ENCODE data around the gene NBPF1. TPM values are rescaled to one million over a fixed set of nuclear protein-coding genes. Genes with fewer than 3 reads are reported as not detected.
"Not testable (repeated sequence)": the region's sequence is repeated elsewhere in the genome, so short reads cannot be mapped to it uniquely, and the experiment has no call there.

The NBPF1 gene
- 10 to 100 TPM; 29.9 to 58.6 TPM for total RNA-seq

- H3K27me3 ChIP-seq (replicated peaks; ENCODE audit: insufficient read depth): no peaks in the 10 kb centered on the region
- TF ChIP-seq POLR2A (IDR thresholded peaks at IDR 0.05): peak; percentile 100
- peak in 1 of 4 experiments; percentile 68 for TF ChIP-seq CTCF (IDR thresholded peaks at IDR 0.05)
- TF ChIP-seq POLR2AphosphoS5 (IDR thresholded peaks at IDR 0.05): peak; percentile 97
- H3K4me1 ChIP-seq (replicated peaks): no peaks in the 10 kb centered on the region
- no peaks in the 10 kb centered on the region for H3K36me3 ChIP-seq
- peak; percentile 99 for DNase-seq (ENCODE audit: low spot score)
- H3K27ac ChIP-seq: peak within 1 kb of the TSS; percentile 76
- no peaks in the 10 kb centered on the region for H3K9me3 ChIP-seq
- intact Hi-C loops (cut with DNase I): no loop called here
- peak within 1 kb of the TSS; percentile 55 to 60 for H3K4me3 ChIP-seq
- under 1% methylated on average over 82 of the region's 82 CpGs for WGBS
Measured at GRCh38 chr1:16613185-16614147, at the start of gene NBPF1. Gene NBPF1 (minus strand): TSS chr1:16613564.

GRCh38 chr1:16658234-16658633 lies 44.9 kb upstream of the NBPF1 start:
- H3K27me3 ChIP-seq (replicated peaks; ENCODE audit: insufficient read depth); H3K36me3 ChIP-seq; H3K4me1 ChIP-seq (replicated peaks); H3K9me3 ChIP-seq; H3K27ac ChIP-seq; intact Hi-C loops (cut with DNase I); DNase-seq (ENCODE audit: low spot score); H3K4me3 ChIP-seq: not testable (repeated sequence)
- WGBS: 88% methylated on average over 15 of the region's 32 CpGs

DNA sequence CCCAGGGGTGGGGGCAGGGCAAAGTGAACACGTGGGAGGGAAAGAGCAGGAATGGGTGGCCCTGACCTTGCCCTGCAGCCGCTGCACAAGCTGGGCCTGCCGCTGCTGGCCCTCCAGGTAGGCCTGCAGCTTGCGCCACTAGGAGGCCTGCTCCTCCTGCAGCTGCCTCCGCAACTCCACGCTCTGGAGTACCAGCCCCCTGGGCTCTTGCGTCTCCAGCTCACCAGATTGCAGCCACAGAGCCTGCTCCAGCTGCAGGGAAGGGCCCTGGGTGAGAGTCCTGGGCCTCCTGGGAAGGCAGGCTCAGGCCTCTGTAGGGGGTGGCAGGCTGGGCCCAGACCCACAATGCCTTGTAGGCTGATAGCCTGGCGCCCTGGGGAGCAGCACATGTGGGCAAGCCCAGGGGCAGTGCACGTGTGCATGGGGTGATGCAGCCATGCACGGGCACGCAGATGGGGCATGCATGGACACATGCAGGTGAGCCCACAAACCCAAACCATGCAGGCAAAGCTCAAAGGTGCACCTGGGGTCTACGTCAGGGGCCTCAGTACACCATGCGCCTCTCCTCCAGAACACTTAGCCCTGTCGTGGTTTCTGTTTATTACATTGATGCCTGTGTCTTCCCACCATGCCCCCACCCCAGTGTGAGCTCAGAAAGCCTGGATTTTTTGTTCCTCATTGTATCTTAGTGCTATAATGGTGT lies 43.8 kb upstream of the NBPF1 start:
- H3K9me3 ChIP-seq; DNase-seq (ENCODE audit: low spot score); H3K27me3 ChIP-seq (replicated peaks; ENCODE audit: insufficient read depth); H3K4me3 ChIP-seq; H3K36me3 ChIP-seq; H3K27ac ChIP-seq; H3K4me1 ChIP-seq (replicated peaks); intact Hi-C loops (cut with DNase I): not testable (repeated sequence)
- no CpG with 5 or more reads among the region's 14 CpGs for WGBS

DNA sequence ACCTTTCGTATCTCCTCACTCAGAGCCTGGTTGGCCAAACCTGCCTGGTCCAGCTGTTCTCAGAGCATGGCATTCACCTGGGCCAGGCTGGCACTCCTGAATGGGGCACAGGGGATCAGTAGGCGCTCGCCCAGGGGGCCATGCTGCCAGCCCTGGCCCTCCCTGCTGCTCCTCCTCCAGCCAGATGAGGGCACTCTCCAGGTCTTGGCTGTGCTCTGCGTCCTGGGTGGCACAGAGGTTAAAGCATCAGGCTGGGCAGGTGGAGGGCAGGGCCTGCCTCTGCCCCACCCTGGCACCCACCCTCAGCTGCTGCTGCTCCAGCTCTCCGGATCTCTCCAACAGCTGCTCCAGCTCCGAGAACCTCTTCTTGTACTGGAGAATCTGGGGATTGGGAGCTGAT lies 43.2 kb upstream of the NBPF1 start:
- no CpG with 5 or more reads among the region's 6 CpGs for WGBS
- H3K27ac ChIP-seq; H3K27me3 ChIP-seq (replicated peaks; ENCODE audit: insufficient read depth); H3K4me3 ChIP-seq; H3K36me3 ChIP-seq; H3K9me3 ChIP-seq; H3K4me1 ChIP-seq (replicated peaks); DNase-seq (ENCODE audit: low spot score); intact Hi-C loops (cut with DNase I): not testable (repeated sequence)

DNA sequence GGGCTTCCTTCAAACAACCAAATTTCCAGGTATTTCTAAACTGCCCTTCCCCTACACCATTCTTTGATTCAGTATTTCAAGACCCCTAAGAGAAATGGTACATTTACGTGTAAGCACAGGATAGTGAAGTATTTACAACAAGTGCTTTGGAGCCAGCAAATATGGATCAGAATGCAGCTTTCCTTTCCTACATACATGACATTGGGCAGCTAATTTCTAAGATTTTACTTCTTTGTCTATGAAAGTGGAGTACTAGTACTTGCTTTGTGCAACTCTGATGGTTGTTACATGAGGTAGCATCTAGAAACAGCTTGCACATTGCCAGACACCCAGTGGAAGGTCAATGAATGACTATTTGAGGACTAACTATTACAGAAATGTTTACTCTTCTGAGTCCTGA lies 38.2 kb upstream of the NBPF1 start:
- H3K4me3 ChIP-seq; intact Hi-C loops (cut with DNase I); H3K27ac ChIP-seq; H3K4me1 ChIP-seq (replicated peaks); H3K9me3 ChIP-seq; H3K36me3 ChIP-seq; H3K27me3 ChIP-seq (replicated peaks; ENCODE audit: insufficient read depth); DNase-seq (ENCODE audit: low spot score): not testable (repeated sequence)
- 97% methylated on average over 1 of the region's 1 CpG for whole genome bisulfite sequencing

GRCh38 chr1:16649960-16650359 lies 36.6 kb upstream of the NBPF1 start:
- intact Hi-C loops (cut with DNase I); DNase-seq (ENCODE audit: low spot score); H3K4me3 ChIP-seq; H3K27me3 ChIP-seq (replicated peaks; ENCODE audit: insufficient read depth); H3K4me1 ChIP-seq (replicated peaks); H3K36me3 ChIP-seq; H3K9me3 ChIP-seq; H3K27ac ChIP-seq: not testable (repeated sequence)
- 93% methylated on average over 9 of the region's 9 CpGs for WGBS

GRCh38 chr1:16649390-16649789 lies 36.0 kb upstream of the NBPF1 start:
- DNase-seq (ENCODE audit: low spot score); H3K9me3 ChIP-seq; intact Hi-C loops (cut with DNase I); H3K4me3 ChIP-seq; H3K27ac ChIP-seq; H3K36me3 ChIP-seq; H3K27me3 ChIP-seq (replicated peaks; ENCODE audit: insufficient read depth); H3K4me1 ChIP-seq (replicated peaks): not testable (repeated sequence)
- 90% methylated on average over 5 of the region's 6 CpGs for WGBS

DNA sequence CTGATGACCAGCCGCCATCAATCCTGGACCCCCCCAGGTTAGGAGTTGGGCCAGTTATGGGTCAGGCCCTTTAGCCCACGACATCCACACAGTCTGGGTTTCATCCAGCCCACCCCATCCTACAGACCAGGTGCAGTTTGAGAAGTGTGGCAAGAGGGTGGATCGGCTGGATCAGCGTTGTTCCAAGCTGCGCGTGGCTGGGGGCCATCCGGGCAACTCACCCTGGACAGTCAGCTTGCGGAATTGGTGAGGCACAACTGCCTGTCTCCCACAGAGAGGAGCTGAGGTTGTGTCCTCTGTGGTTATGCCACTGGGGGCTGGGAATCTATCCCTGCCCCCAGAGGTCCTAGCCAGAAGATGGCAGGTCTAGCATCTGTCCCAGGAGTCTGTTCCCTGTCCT lies 35.4 kb upstream of the NBPF1 start:
- H3K4me1 ChIP-seq (replicated peaks); H3K9me3 ChIP-seq; intact Hi-C loops (cut with DNase I); H3K27ac ChIP-seq; H3K4me3 ChIP-seq; H3K36me3 ChIP-seq; H3K27me3 ChIP-seq (replicated peaks; ENCODE audit: insufficient read depth); DNase-seq (ENCODE audit: low spot score): not testable (repeated sequence)
- WGBS: 93% methylated on average over 3 of the region's 8 CpGs

DNA sequence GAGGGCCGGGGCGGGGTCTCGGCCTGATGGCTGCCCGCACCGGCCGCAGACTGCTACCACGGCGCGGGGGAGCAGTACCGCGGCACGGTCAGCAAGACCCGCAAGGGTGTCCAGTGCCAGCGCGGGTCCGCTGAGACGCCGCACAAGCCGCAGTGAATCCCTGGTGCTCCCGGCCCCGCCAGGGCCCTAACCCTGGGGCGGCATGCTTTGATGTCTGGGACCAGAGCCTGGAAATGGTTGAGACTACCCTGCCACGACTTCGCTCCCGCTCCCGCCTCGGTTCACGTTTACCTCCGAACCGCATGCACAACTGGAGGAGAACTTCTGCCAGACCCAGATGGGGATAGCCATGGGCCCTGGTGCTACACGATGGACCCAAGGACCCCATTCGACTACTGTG lies 34.9 kb upstream of the NBPF1 start:
- intact Hi-C loops (cut with DNase I); H3K27me3 ChIP-seq (replicated peaks; ENCODE audit: insufficient read depth); H3K27ac ChIP-seq; DNase-seq (ENCODE audit: low spot score); H3K9me3 ChIP-seq; H3K4me1 ChIP-seq (replicated peaks); H3K36me3 ChIP-seq; H3K4me3 ChIP-seq: not testable (repeated sequence)
- WGBS: 44% methylated on average over 9 of the region's 32 CpGs

DNA sequence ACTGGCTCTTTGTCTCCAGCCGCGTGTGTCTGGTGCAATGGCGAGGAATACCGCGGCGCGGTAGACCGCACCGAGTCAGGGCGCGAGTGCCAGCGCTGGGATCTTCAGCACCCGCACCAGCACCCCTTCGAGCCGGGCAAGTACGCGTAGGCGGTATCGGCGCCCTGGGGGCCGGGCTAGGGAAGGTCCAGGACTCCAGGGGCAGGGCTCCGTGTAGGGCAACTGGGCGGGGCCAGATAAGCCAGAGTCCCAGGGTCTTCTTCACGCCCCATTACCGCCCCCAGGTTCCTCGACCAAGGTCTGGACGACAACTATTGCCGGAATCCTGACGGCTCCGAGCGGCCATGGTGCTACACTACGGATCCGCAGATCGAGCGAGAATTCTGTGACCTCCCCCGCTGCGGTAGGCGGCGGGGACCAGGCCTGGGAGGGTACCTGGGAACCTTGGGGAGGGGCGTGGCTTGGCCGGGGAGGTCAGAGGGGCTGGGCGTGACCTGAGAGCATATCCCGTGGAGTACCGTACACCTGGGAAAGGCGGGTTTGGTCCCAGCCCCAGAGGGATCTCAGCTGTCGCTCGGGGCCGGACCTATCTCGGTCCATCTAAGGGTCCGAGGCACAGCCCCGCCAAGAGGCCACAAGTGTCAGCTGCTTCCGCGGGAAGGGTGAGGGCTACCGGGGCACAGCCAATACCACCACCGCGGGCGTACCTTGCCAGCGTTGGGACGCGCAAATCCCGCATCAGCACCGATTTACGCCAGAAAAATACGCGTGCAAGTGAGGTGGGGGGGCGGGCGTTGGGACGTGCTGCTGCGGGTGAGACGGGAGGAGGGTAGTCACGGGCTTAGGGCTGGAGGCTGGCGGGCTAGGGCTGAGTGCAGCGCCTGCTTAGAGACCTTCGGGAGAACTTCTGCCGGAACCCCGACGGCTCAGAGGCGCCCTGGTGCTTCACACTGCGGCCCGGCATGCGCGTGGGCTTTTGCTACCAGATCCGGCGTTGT lies 34.1 kb upstream of the NBPF1 start:
- intact Hi-C loops (cut with DNase I); H3K4me3 ChIP-seq: not testable (repeated sequence)

More for the DNA sequence above, 34.1 kb upstream of the NBPF1 start:
- not testable (repeated sequence) for H3K27me3 ChIP-seq (replicated peaks; ENCODE audit: insufficient read depth); H3K9me3 ChIP-seq; H3K27ac ChIP-seq; H3K36me3 ChIP-seq
- DNase-seq (ENCODE audit: low spot score): peak; percentile 4
- peaks cover 14% of the 10 kb centered on the region for H3K4me1 ChIP-seq (replicated peaks)
- 7% methylated on average over 11 of the region's 84 CpGs for WGBS
